Adrenal gland (tissue), 12 donors: ENCODE measurements around the gene ERCC3. TPM values are rescaled to one million over a fixed set of nuclear protein-coding genes. Genes with fewer than 3 reads are reported as not detected.
"Not testable (repeated sequence)": the region's sequence is repeated elsewhere in the genome, so short reads cannot be mapped to it uniquely, and the experiment has no call there.

ENCODE experiments used
- DNase-seq, 7 donors: peaks; one replicate each; pipeline ENCODE4 v3.0.0-alpha.2; 2019 to 2020
- H3K27ac ChIP-seq, 5 donors: fragments of 200-600 bp; sonication (generic) in 4 of 5; 1 replicate in 3 of 5; 2 replicates in 2 of 5; pipeline versions ENCODE4 v1.5.1 to v1.8.0; 2016 to 2020; ENCODE audit warnings: mild to moderate bottlenecking in 1 of 5
- H3K27me3 ChIP-seq: fragments of 200-600 bp; 2 replicates; pipeline ENCODE4 v1.8.0; 2021
- H3K36me3 ChIP-seq, 2 donors: fragments of 200-600 bp; replicated peaks in 1 of 2; 1 replicate in 1 of 2; 2 replicates in 1 of 2; pipeline versions ENCODE4 v1.5.1 to v1.8.0; 2018 to 2022
- H3K4me1 ChIP-seq, 2 donors: fragments of 200-600 bp; replicated peaks in 1 of 2; 1 replicate in 1 of 2; 2 replicates in 1 of 2; pipeline versions ENCODE4 v1.5.1 to v1.8.0; 2018 to 2021
- H3K4me3 ChIP-seq, 4 donors: fragments of 200-600 bp; sonication (generic) in 3 of 4; one replicate each; pipeline ENCODE4 v1.5.1; 2016 to 2018
- H3K9me3 ChIP-seq, 3 donors: fragments of 200-600 bp; sonication (generic) in 1 of 3; replicated peaks in 1 of 3; 1 replicate in 2 of 3; 2 replicates in 1 of 3; pipeline versions ENCODE4 v1.5.1 to v1.8.0; 2016 to 2021
- POLR2A ChIP-seq, 2 donors: fragments of 450-650 bp; IDR thresholded peaks; one replicate each; pipeline ENCODE4 v1.6.1; 2017; ENCODE audit warnings: antibody characterized with exemption in 2 of 2, mild to moderate bottlenecking in 2 of 2, moderate library complexity in 1 of 2
- WGBS, 4 donors: extraction: QIAGEN DNeasy Blood & Tissue Kit in 2 of 4; methylation state at CpG; one replicate each; pipeline versions ENCODE4 v1.1.5 to v1.1.7; 2013 to 2017; 5-methylcytosine and 5-hydroxymethylcytosine counted together
- intact Hi-C, 2 donors: fragments of 100-400 bp; cut with DNase I; formaldehyde crosslinking; loops; one replicate each; pipeline versions ENCODE4 v1.14.1 to v1.15.0; 2022 to 2023
- polyA plus RNA-seq, 3 donors: library from polyadenylated mRNA; stranded (reverse); fragments of 200-250 nt in 2 of 3; fragments of 350-450 nt in 1 of 3; fragmentation: Illumina TruSeq in 1 of 3; extraction: RNeasy Lipid Tissue Mini Kit (QIAGEN cat#74804) in 1 of 3; gene quantifications; one replicate each; pipeline ENCODE4 v1.2.3, GENCODE V29; 2013 to 2014
- total RNA-seq, 9 donors: library from RNA; depleted of rRNA in 4 of 9; stranded (reverse); fragments of >200 nt in 4 of 9; fragments of 120-200 nt in 1 of 9; fragmentation: NEBNext Ultra II Directional in 1 of 9; extraction: Animal tissue kit (Norgen Biotek cat#: 25700) in 1 of 9; gene quantifications; one replicate each; pipeline versions ENCODE4 v1.1.0 to v1.2.4, GENCODE V29; 2013 to 2023
- TF ChIP-seq, protein P1 (sequence below), 6 experiments: fragments of 450-650 bp in 4 of 6; fragments of 200-600 bp in 2 of 6; sonication (generic) in 1 of 6; IDR thresholded peaks; 1 replicate in 5 of 6; 2 replicates in 1 of 6; pipeline versions ENCODE4 v1.5.1 to v1.8.0; 2016 to 2021; ENCODE audit warnings: antibody characterized with exemption in 6 of 6, mild to moderate bottlenecking in 2 of 6, moderate library complexity in 1 of 6
- donor health status: healthy with polysubstance abuse.
- donor health status: Bipolar disorder and iron deficiency.
- donor health status: DM: yes; HTN: yes; CAD: no.
- donor health status: DM: no; HTN: no; CAD: no.
- donor health status: DM: no; HTN: no; CAD: no.
- donor health status: DM: yes; HTN: yes; CAD: no.

ERCC3 gene
- total and polyA plus RNA-seq, 12 donors: 26.7 to 65.8 (median 37.5) TPM

DNA sequence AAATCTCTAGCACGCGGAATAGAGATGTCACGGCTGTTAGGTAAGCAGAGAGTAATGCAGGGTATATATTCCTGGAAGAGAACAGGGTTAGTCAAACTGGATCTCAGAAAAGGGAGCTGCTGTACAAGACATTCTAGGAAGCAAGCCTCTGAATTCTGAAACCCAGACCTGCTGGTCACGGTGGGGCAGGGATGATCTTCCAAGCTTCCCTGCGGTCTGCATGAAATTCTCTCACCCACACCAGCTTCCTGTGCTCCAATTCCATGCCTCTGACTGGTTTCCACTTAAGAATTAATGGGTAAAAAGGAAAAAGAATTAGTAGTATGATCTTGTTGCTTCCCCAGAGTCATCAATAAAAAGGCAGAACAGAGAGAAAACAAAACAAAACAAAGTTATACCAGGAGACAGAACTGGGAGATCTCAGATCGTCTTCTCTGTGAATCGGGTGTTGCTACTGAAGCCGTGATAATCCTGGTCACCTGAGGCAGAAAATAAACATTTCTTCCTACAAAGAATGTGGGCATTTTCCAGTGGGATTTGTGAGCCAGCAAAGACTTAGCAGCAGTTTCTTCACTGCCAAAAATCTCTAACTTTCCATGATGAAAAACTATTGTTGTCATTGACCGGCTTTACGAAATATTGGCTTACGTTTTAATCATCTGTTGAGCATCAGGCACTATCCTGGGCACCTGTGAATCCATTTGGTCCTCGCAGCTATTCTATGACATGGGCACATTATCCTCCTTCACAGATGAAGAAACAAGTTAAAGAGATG lies 68.6 kb downstream of the ERCC3 start:
- no peak for TF ChIP-seq POLR2A (IDR thresholded peaks at IDR 0.05)
- TF ChIP-seq, protein P1, sequence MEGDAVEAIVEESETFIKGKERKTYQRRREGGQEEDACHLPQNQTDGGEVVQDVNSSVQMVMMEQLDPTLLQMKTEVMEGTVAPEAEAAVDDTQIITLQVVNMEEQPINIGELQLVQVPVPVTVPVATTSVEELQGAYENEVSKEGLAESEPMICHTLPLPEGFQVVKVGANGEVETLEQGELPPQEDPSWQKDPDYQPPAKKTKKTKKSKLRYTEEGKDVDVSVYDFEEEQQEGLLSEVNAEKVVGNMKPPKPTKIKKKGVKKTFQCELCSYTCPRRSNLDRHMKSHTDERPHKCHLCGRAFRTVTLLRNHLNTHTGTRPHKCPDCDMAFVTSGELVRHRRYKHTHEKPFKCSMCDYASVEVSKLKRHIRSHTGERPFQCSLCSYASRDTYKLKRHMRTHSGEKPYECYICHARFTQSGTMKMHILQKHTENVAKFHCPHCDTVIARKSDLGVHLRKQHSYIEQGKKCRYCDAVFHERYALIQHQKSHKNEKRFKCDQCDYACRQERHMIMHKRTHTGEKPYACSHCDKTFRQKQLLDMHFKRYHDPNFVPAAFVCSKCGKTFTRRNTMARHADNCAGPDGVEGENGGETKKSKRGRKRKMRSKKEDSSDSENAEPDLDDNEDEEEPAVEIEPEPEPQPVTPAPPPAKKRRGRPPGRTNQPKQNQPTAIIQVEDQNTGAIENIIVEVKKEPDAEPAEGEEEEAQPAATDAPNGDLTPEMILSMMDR (IDR thresholded peaks at IDR 0.05): no peak
- 59 to 69% (median 64%) methylated on average over 12 of the region's 12 CpGs for WGBS, 4 donors
- peaks cover 21% of the 10 kb centered on the region for H3K27me3 ChIP-seq
- H3K4me3 ChIP-seq: no peak overlapping the region
- H3K4me1 ChIP-seq: no peaks in the 10 kb centered on the region
- H3K9me3 ChIP-seq: no peaks in the 10 kb centered on the region
- no peak overlapping the region for H3K27ac ChIP-seq
- no peaks in the 10 kb centered on the region for H3K36me3 ChIP-seq
- intact Hi-C loops: no loop called here
- DNase-seq: no peak

DNA sequence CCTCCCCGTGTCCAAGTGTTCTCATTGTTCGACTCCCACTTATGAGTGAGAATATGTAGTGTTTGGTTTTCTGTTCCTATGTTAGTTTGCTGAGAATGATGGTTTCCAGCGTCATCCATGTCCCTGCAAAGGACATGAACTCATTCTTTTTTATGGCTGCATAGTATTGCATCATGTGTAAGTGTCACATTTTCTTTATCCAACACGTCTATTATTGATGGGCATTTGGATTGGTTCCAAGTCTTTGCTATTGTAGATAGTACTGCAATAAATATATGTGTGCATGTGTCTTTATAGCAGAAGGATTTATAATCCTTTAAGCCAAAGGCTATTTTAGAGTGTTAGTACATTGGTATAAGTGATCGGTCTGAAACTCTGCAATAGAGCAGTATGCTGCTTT lies 69.8 kb downstream of the ERCC3 start:
- peaks cover 24% of the 10 kb centered on the region for H3K27me3 ChIP-seq
- 55 to 71% (median 60%) methylated on average over 5 of the region's 5 CpGs for WGBS, 4 donors
- intact Hi-C loops, DNase-seq, H3K27ac ChIP-seq, H3K36me3 ChIP-seq, H3K4me3 ChIP-seq, H3K4me1 ChIP-seq, H3K9me3 ChIP-seq: not testable (repeated sequence)

DNA sequence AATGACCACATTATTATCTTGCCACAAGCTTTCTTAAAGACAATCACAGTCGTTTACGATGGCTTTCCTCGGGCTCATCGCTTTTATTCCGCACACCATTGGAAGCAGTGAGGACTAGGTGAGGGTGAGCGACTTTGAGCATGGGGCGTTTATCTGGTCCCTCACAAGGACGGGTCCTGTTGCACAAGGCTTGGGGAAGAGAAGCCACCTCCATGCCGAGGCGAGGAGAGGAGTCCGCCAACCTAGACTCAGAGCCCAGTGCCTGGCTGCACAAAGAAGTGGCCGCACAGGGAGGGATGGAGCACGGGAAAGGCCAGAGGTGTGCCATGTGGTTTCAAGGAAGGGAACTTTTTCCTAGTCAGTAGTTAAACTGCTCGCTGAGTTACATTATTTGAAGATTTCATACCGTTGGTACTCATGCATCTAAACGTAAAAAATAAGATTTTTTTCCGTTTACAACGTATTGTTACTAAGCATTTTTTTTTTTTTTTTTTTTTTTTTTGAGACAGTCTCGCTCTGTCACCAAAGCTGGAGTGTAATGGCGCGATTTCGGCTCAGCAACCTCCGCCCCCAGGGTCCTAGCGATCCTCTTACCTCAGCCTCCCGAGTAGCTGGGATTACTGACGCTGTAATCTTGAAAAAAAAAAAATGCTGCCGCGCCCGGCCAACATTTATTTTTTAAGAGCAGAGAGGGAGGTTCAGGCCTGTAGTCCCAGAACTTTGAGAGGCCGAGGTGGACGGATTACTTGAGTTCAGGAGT lies 73.0 kb downstream of the ERCC3 start:
- peak overlapping the region in 1 of 4 donors; percentile 52 for H3K4me3 ChIP-seq

DNA sequence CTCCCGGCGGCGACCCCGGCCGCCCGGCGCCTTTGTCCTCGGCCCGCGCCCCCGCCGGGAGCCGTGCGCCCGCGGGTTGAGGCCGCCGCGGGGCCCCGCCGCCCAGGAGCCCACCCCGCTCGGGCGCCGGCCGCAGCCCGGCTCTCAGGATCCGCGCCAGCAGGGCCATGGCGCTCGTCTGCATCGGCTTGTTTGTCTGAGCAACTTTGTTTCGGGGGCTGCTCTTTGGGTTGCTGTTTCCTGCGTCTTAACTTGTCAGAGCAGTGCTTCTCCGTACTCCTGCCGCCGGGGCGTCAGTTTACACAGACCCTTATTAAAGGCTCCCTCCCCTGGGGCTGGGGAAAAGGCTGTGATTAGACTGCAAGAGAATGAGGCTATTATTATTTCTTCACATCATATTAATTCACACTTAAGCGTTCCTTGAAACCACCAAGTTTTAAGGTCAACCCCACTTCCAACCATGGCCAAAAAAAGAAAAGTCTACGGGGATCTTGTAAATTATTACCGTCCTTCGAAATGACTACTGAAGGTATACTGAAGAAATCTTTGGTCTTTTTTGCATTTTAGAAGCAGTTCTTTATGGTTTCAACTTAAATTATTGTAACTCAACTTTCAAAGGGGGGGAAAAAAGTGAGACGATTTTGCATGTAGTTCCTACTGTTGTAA lies 73.7 kb downstream of the ERCC3 start, which contains the start of gene CYP27C1:
Gene CYP27C1, minus strand, starts transcription at position 198 of the 666 bp plus-strand sequence. Its CDS starts 29 bp downstream, at position 169.
- Histone ChIP-seq H3K9me3 (no peaks in the 10 kb centered on the region), H3K4me1 (peaks cover 12 to 13% of the 10 kb centered on the region in 2 donors), H3K4me3 (peak within 1 kb of the TSS in 2 of 4 donors; percentile 21 to 52), H3K36me3 (no peaks in the 10 kb centered on the region), H3K27ac (no peak within 1 kb of the TSS), H3K27me3 (peaks cover 39% of the 10 kb centered on the region)
- DNase-seq: no peak
- WGBS, 4 donors: 2 to 3% (median 2%) methylated on average over 20 to 43 of the region's 43 CpGs
- TF ChIP-seq POLR2A (IDR thresholded peaks at IDR 0.05): no peak
- TF ChIP-seq, protein P1 (IDR thresholded peaks at IDR 0.05): no peak
- intact Hi-C loops: no loop called here

More for the DNA sequence above, 73.0 kb downstream of the ERCC3 start:
- Histone ChIP-seq H3K4me1 (peaks cover 12 to 13% of the 10 kb centered on the region in 2 donors), H3K27me3 (peaks cover 39% of the 10 kb centered on the region), H3K27ac (no peak overlapping the region), H3K9me3 (no peaks in the 10 kb centered on the region), H3K36me3 (no peaks in the 10 kb centered on the region)
- TF ChIP-seq POLR2A (IDR thresholded peaks at IDR 0.05): no peak
- TF ChIP-seq, protein P1 (IDR thresholded peaks at IDR 0.05): no peak
- intact Hi-C loops: no loop called here
- WGBS, 4 donors: 36 to 43% (median 38%) methylated on average over 31 of the region's 31 CpGs
- DNase-seq: no peak
